Measurements from ENCODE around the gene KRTAP3-3. TPM values are rescaled to one million over a fixed set of nuclear protein-coding genes. Genes with fewer than 3 reads are reported as not detected.

KRTAP3-3 gene
- total RNA-seq, 1 experiment from 2014 or later, result not detected

DNA sequence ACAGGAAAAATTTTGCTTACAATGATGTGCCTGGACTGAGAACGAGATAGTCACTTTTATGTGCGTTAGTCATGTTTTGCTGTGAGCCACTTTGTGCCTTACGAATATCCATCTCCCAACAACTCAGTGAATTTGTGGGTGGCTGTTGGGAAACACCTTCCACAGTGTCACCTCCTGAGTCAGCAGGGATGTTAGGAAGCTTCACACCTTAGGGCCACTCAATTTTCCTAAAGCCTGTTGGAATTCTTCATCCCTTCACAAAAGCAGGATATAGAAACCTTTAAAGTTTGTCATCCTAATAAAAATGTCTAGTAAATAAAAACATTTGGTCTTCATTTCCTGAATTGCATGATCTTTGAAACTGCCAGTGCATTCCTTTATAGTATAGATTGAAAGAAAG, 19.2 kb upstream of the KRTAP3-3 start (continued):
- TF ChIP-seq, protein P1, sequence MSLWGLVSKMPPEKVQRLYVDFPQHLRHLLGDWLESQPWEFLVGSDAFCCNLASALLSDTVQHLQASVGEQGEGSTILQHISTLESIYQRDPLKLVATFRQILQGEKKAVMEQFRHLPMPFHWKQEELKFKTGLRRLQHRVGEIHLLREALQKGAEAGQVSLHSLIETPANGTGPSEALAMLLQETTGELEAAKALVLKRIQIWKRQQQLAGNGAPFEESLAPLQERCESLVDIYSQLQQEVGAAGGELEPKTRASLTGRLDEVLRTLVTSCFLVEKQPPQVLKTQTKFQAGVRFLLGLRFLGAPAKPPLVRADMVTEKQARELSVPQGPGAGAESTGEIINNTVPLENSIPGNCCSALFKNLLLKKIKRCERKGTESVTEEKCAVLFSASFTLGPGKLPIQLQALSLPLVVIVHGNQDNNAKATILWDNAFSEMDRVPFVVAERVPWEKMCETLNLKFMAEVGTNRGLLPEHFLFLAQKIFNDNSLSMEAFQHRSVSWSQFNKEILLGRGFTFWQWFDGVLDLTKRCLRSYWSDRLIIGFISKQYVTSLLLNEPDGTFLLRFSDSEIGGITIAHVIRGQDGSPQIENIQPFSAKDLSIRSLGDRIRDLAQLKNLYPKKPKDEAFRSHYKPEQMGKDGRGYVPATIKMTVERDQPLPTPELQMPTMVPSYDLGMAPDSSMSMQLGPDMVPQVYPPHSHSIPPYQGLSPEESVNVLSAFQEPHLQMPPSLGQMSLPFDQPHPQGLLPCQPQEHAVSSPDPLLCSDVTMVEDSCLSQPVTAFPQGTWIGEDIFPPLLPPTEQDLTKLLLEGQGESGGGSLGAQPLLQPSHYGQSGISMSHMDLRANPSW (CRISPR knock-in tag; conservative IDR thresholded peaks at IDR 0.05; ENCODE audit: low read depth), result no peak
- TF ChIP-seq, protein P2, sequence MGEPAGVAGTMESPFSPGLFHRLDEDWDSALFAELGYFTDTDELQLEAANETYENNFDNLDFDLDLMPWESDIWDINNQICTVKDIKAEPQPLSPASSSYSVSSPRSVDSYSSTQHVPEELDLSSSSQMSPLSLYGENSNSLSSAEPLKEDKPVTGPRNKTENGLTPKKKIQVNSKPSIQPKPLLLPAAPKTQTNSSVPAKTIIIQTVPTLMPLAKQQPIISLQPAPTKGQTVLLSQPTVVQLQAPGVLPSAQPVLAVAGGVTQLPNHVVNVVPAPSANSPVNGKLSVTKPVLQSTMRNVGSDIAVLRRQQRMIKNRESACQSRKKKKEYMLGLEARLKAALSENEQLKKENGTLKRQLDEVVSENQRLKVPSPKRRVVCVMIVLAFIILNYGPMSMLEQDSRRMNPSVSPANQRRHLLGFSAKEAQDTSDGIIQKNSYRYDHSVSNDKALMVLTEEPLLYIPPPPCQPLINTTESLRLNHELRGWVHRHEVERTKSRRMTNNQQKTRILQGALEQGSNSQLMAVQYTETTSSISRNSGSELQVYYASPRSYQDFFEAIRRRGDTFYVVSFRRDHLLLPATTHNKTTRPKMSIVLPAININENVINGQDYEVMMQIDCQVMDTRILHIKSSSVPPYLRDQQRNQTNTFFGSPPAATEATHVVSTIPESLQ (CRISPR knock-in tag; IDR thresholded peaks at IDR 0.05), result no peak
- no peak for TF ChIP-seq ESRRA (CRISPR knock-in tag; IDR thresholded peaks at IDR 0.05; ENCODE audit: borderline replicate concordance)

DNA sequence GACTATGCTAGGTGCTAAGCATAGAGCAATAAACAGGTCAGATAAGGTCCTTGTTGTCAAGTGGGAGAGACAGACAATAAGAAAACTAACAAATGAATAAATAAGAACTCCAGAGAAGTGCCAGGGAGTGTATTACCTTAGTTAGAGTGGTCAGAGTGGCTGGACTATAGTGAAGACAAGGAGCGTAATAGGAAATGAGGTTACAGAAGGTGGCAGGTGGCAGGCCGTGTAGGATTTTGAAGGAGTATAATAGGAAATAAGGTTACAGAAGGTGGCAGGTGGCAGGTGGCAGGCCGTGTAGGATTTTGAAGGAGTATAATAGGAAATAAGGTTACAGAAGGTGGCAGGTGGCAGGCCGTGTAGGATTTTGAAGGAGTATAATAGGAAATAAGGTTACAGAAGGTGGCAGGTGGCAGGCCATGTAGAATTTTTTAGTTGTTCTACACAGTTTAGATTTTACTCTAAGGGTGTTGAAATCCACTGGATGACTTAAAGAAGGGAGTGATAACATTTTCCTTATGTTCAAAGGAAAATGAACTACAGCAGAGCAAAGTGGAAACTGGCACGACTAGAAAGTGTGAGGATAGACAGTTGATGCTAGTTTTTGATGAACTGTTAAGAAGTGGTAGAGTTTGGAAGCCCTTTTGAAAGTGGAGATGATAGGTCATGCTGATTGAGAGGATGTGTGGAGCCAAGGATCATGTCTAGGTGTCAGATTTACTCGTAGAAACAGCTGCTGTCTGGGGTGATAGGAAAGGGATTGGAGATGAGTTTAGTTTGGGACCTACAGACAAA, 18.6 kb upstream of the KRTAP3-3 start:
- Mint-ChIP-seq H3K27me3 (ENCODE audit: low read depth) (no peaks in the 10 kb centered on the region), H3K27ac (peak overlapping the region; percentile 7; the same call in 1 of the 2 replicates), H3K4me3 (no peak overlapping the region), H3K9me3 (no peaks in the 10 kb centered on the region), H3K36me3 (no peaks in the 10 kb centered on the region), H3K4me1 (peaks cover 15% of the 10 kb centered on the region)
- DNase-seq (ENCODE audit: low spot score) (no peak), ATAC-seq (no peak)
- ChIA-PET CTCF (no interaction called here), POLR2A (no interaction called here)
- TF ChIP-seq SMAD4 (CRISPR knock-in tag; IDR thresholded peaks at IDR 0.05) (no peak), ZNF317 (CRISPR knock-in tag; IDR thresholded peaks at IDR 0.05; ENCODE audit: borderline replicate concordance, low read depth) (no peak), ZNF396 (CRISPR knock-in tag; IDR thresholded peaks at IDR 0.05; ENCODE audit: borderline replicate concordance) (no peak), HMGA2 (CRISPR knock-in tag; IDR thresholded peaks at IDR 0.05) (no peak)
- TF ChIP-seq, protein P3, sequence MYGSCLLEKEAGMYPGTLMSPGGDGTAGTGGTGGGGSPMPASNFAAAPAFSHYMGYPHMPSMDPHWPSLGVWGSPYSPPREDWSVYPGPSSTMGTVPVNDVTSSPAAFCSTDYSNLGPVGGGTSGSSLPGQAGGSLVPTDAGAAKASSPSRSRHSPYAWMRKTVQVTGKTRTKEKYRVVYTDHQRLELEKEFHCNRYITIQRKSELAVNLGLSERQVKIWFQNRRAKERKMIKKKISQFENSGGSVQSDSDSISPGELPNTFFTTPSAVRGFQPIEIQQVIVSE (CRISPR knock-in tag; IDR thresholded peaks at IDR 0.05; ENCODE audit: borderline replicate concordance), result no peak

DNA sequence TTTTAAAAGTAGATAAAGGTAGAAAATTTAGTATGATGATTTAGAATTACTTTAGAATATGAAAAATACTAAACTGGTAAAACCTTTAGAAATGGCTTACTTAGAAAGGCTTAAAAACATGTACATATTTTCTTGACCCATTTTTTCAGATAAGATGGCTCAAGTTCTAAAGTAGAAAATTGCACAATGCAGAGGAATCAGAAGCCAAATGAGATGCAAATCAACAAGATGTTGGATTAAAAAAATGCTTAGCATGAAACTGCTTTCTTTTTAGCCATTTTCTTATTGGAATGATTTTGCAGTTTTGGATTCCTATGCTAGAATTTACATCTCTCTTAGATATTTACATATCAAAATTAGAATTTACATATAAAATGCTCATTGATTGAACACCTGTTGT, 16.5 kb upstream of the KRTAP3-3 start:
- DNase-seq (ENCODE audit: low spot score), result no peak
- no peak overlapping the region for H3K27ac Mint-ChIP-seq
- no peaks in the 10 kb centered on the region for H3K36me3 Mint-ChIP-seq
- H3K27me3 Mint-ChIP-seq (ENCODE audit: low read depth), result no peaks in the 10 kb centered on the region
- peaks cover 15% of the 10 kb centered on the region for H3K4me1 Mint-ChIP-seq
- no peak for ATAC-seq
- no peak overlapping the region for H3K4me3 Mint-ChIP-seq
- H3K9me3 Mint-ChIP-seq, result 0 out of 2 replicates have a peak, but pooled peaks cover 7% of the 10 kb centered on the region
- TF ChIP-seq, protein P4, sequence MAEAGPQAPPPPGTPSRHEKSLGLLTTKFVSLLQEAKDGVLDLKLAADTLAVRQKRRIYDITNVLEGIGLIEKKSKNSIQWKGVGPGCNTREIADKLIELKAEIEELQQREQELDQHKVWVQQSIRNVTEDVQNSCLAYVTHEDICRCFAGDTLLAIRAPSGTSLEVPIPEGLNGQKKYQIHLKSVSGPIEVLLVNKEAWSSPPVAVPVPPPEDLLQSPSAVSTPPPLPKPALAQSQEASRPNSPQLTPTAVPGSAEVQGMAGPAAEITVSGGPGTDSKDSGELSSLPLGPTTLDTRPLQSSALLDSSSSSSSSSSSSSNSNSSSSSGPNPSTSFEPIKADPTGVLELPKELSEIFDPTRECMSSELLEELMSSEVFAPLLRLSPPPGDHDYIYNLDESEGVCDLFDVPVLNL (CRISPR knock-in tag; IDR thresholded peaks at IDR 0.05; ENCODE audit: borderline replicate concordance, low read depth), result no peak
- TF ChIP-seq, protein P5, sequence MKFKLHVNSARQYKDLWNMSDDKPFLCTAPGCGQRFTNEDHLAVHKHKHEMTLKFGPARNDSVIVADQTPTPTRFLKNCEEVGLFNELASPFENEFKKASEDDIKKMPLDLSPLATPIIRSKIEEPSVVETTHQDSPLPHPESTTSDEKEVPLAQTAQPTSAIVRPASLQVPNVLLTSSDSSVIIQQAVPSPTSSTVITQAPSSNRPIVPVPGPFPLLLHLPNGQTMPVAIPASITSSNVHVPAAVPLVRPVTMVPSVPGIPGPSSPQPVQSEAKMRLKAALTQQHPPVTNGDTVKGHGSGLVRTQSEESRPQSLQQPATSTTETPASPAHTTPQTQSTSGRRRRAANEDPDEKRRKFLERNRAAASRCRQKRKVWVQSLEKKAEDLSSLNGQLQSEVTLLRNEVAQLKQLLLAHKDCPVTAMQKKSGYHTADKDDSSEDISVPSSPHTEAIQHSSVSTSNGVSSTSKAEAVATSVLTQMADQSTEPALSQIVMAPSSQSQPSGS (CRISPR knock-in tag; IDR thresholded peaks at IDR 0.05; ENCODE audit: borderline replicate concordance, low read depth), result no peak
- TF ChIP-seq, protein P6, sequence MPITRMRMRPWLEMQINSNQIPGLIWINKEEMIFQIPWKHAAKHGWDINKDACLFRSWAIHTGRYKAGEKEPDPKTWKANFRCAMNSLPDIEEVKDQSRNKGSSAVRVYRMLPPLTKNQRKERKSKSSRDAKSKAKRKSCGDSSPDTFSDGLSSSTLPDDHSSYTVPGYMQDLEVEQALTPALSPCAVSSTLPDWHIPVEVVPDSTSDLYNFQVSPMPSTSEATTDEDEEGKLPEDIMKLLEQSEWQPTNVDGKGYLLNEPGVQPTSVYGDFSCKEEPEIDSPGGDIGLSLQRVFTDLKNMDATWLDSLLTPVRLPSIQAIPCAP (CRISPR knock-in tag; IDR thresholded peaks at IDR 0.05), result no peak
- TF ChIP-seq, protein P7, sequence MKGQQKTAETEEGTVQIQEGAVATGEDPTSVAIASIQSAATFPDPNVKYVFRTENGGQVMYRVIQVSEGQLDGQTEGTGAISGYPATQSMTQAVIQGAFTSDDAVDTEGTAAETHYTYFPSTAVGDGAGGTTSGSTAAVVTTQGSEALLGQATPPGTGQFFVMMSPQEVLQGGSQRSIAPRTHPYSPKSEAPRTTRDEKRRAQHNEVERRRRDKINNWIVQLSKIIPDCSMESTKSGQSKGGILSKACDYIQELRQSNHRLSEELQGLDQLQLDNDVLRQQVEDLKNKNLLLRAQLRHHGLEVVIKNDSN (CRISPR knock-in tag; IDR thresholded peaks at IDR 0.05), result no peak
- TF ChIP-seq KAT7 (CRISPR knock-in tag; IDR thresholded peaks at IDR 0.05; ENCODE audit: borderline replicate concordance), result no peak
- no peak for TF ChIP-seq MYBL2 (CRISPR knock-in tag; IDR thresholded peaks at IDR 0.05)
- TF ChIP-seq, protein P8, sequence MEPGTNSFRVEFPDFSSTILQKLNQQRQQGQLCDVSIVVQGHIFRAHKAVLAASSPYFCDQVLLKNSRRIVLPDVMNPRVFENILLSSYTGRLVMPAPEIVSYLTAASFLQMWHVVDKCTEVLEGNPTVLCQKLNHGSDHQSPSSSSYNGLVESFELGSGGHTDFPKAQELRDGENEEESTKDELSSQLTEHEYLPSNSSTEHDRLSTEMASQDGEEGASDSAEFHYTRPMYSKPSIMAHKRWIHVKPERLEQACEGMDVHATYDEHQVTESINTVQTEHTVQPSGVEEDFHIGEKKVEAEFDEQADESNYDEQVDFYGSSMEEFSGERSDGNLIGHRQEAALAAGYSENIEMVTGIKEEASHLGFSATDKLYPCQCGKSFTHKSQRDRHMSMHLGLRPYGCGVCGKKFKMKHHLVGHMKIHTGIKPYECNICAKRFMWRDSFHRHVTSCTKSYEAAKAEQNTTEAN (CRISPR knock-in tag; IDR thresholded peaks at IDR 0.05), result no peak
- TF ChIP-seq, protein P9, sequence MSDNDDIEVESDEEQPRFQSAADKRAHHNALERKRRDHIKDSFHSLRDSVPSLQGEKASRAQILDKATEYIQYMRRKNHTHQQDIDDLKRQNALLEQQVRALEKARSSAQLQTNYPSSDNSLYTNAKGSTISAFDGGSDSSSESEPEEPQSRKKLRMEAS (CRISPR knock-in tag; IDR thresholded peaks at IDR 0.05), result no peak
- POLR2A ChIA-PET, result no interaction called here
- CTCF ChIA-PET, result no interaction called here

All from WTC11 (cell line).